RPMI8226 (cell line): ENCODE data around the gene MPZL3.
"Not testable (repeated sequence)": the region's sequence is repeated elsewhere in the genome, so short reads cannot be mapped to it uniquely, and the experiment has no call there.

Experiments used
- DNase-seq: peaks from one replicate; pipeline ENCODE4 v3.0.0-alpha.2; 2015

Gene MPZL3

GRCh38 chr11:118211006-118211405, 41.2 kb downstream of the MPZL3 start:
- no peak for DNase-seq

- no peak for DNase-seq
Observed at GRCh38 chr11:118210323-118210722, 41.8 kb downstream of the MPZL3 start.

- DNase-seq = no peak
Observed at GRCh38 chr11:118209033-118209432, 43.1 kb downstream of the MPZL3 start.

- DNase-seq = no peak
Observed at GRCh38 chr11:118207079-118207478, 45.1 kb downstream of the MPZL3 start.

GRCh38 chr11:118206391-118207031, 45.7 kb downstream of the MPZL3 start:
- no peak for DNase-seq

- no peak for DNase-seq
Observed at GRCh38 chr11:118205606-118206378, 46.4 kb downstream of the MPZL3 start.

GRCh38 chr11:118202599-118203422, 49.4 kb downstream of the MPZL3 start:
- no peak for DNase-seq

- no peak for DNase-seq
Observed at GRCh38 chr11:118201966-118202365, 50.2 kb downstream of the MPZL3 start.

GRCh38 chr11:118200901-118201680, 51.1 kb downstream of the MPZL3 start:
- DNase-seq = no peak

- DNase-seq = no peak
Observed at GRCh38 chr11:118200497-118200896, 51.7 kb downstream of the MPZL3 start.

GRCh38 chr11:118199135-118199534, 53.0 kb downstream of the MPZL3 start:
- DNase-seq = no peak

GRCh38 chr11:118198370-118198769, 53.8 kb downstream of the MPZL3 start:
- DNase-seq = peak; percentile 66

GRCh38 chr11:118194835-118195627, 57.1 kb downstream of the MPZL3 start:
- DNase-seq = no peak

GRCh38 chr11:118193910-118194566, 58.1 kb downstream of the MPZL3 start:
- no peak for DNase-seq

- not testable (repeated sequence) for DNase-seq
Observed at GRCh38 chr11:118192817-118193216, 59.3 kb downstream of the MPZL3 start.

- DNase-seq = not testable (repeated sequence)
Observed at GRCh38 chr11:118190942-118191506, 61.1 kb downstream of the MPZL3 start.

GRCh38 chr11:118186346-118187107, 65.6 kb downstream of the MPZL3 start:
- DNase-seq = no peak

GRCh38 chr11:118184784-118185579, 67.2 kb downstream of the MPZL3 start:
- DNase-seq = no peak

- DNase-seq = not testable (repeated sequence)
Observed at GRCh38 chr11:118183691-118184090, 68.5 kb downstream of the MPZL3 start.
